ENCODE data around the gene OXSR1.
"Not testable (repeated sequence)": the region's sequence is repeated elsewhere in the genome, so short reads cannot be mapped to it uniquely, and the experiment has no call there.

OXSR1 gene

DNA sequence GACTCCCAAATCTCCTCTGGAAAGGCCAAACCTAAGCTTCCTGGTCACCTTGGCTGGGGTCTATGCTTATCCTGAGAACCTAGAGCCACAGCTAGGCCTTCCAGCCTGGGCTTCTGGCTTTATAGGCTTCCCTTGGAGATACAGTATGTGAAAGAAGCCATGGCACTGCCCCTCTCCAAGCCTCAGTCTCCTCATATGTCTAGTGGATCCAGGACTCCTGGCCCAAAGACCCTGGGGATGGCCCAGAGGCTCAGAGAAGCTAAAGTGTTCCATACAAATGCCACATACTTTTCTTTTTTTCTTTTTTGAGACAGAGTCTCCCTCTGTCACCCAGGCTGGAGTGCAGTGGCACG is 37.1 kb upstream of the OXSR1 start:
- DNase-seq: no peak

DNA sequence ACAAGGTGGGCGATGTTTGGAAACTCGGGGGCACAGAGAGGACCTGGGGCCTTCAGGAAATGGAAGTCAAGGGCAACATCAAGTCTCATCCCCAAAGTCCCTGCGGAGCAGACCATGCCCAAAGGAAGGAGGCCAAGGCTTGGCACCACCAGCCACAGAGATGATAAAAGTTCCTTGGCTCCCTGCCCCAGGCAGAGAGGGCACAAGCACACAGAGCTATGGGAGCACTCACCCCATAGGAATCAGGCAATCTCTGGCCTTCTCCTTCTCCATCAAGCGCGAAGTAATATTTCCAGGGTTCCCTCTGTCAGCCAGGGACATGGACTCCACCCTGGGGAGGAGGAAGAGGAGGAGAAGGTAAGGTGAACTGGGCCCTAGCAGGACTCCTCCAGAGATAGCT is 36.3 kb upstream of the OXSR1 start:
- no peak for DNase-seq

DNA sequence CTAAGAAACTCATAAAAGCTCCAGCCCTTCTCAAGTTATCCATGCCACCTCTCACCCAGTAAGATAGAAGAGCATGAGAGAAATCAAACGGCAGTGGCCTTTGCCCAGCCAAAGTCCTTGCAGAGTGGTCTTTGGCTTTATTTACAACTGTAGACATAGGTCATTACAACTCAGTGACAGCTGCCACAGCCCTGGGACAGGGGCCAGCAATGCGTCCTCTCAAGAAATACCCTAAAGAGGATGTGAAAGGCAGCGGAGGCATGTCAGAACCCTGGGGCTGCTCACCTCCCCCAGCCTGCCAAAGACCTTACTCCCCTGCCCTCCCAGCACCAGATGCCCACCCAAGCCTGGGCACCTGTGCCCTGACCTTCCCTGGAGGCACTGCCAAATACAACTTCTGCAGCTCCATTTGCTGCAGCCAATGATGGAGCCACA is 34.7 kb upstream of the OXSR1 start:
- DNase-seq: no peak

DNA sequence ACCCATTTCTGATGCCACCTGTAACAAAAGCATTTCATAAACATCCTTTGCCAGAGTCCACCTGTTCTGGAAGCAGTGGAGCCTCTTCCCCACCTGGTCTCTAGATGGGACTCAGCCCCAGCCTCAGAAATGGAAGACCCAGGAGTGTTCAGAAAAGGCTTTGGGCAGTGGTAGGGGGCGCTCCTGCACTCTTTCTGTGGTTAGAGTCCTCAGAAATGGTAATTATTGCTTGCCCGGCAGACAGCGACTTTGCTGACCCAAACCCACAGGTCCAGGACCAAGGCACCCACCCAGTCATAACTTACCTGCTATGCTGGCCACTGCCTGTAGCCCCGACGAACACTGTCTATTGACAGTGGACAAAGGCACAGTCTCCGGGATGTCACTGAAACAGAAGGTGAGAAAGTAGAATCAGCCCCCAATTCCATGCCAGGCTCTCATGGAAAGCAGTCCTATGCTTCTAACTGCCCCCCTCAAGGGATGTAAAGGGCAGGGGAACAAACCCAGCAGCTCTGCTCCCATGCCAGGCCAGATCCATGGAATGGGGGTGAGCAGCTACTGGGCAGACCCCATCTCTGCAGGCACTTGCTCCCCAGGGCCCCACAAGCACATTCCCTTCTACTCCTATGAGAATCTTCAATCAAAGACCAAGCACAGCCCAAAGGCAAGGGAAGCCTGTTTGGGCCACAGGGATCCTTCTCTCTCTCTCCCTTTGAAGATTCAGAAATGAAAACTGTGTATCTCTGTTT is 33.5 kb upstream of the OXSR1 start:
- peak; percentile 58 for DNase-seq

DNA sequence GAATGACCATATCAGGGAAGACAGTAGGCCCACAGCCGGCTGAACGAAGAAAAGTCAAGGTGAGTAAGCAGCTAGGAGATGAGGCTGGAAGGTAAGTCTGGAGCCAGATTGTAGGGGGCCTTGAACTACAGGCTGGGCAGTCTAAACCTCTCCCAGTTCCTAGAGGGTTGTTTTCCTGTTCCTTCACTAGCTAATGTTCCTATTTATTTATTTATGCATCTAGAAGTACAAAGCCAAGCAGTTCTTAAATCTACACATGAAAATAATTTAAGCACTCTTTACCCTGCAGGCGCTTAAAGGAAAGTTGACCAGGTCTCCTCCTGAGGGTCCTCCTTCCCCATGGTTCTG is 32.2 kb upstream of the OXSR1 start:
- no peak for DNase-seq

DNA sequence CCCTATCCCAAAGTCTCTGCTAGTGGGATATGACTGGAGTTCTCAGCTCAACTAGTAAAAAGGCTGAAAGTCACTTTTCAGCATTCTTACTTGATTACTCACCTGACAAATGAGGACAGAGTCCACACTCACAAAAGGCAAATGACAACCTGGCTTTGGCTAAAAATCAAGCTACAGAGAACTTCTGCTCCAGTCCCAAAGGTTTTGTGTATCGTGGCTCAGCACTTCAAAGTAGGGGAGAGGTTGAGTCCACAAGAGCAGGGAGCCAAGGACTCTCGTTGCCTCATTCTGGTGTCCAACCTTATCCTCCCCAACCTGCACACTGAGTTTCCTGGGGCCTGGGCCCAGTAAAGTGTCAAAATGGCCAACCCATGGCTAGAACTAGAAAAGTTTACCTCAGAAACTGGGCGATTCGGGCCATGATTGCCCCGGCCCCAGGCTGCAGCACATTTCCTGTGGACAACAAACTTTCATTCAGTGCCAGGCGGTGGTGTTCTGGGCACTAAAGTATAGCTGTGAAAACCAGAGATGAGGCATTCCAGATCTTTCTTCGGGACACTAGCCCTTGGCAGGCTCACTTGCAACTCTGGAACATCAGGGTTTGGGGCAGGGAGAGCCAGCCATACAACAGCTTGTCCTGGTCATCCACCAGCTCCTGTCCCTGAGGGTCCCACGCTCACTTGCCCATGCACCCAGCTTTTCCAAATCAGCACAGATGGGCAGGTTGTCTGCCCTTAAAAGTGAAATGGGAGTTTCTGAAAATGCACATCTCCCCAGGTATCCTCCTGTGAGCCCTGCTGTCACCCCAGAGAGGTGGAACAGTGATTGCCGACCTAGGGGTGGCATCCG is 31.6 kb upstream of the OXSR1 start:
- no peak for DNase-seq

DNA sequence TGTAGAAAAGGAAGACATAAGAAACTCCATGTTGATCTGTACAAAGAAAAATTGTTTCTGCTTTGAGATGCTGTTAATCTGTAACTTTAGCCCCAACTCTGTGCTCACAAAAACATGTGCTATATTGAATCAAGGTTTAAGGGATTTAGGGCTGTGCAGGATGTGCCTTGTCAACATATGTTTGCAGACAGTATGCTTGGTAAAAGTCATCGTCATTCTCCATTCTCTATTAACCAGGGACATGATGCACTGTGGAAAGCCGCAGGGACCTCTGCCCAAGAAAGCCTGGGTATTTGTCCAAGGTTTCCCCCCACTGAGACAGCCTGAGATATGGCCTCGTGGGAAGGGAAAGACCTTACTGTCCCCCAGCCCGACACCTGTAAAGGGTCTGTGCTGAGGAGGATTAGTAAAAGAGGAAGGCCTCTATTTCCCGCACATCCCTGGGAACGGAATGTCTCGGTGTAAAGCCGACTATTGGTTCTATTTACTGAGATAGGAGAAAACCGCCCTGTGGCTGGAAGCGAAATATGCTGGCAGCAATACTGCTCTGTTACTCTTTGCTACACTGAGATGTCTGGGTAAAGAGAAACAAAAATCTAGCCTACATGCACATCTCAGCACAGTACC is 30.7 kb upstream of the OXSR1 start:
- DNase-seq: not testable (repeated sequence)

DNA sequence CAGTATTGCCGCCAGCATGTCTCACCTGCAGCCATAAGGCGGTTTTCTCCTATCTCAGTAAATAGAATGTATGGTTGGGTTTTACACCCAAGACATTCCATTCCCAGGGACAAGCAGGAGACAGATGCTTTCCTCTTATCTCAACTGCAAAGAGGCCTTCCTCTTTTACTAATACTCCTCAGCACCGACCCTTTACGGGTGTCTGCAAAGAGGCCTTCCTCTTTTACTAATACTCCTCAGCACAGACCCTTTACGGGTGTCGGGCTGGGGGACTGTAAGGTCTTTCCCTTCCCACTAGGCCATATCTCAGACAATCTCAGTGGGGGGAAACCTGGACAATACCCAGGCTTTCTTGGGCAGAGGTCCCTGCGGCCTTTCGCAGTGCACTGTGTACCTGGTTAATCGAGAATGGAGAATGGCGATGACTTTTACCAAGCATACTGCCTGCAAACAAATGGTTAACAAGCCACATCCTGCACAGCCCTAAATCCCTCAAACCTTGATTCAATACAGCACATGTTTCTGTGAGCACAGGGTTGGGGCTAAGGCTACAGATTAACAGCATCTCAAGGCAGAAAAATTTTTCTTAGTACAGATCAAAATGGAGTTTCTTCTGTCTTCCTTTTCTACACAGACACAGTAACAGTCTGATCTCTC is 29.6 kb upstream of the OXSR1 start:
- peak; percentile 42 for DNase-seq

DNA sequence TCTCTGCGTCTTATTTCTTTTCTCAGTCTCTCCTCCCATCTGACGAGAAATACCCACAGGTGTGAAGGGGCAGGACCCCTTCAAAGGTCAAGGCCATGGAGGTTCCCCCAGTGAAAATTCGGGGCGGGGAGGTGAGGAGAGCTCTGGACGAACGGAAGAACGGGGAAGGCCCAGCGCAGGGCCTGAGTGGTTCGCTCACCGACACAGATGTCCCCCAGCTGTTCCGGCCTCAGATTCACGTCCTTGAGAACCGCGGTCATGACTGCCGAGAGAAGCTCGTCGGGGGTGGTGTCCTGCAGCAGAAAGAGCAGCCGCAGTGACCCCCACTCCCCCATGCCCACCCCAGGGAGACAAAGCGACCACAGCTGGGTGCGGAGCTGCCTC is 29.0 kb upstream of the OXSR1 start:
- DNase-seq: peak; percentile 19

DNA sequence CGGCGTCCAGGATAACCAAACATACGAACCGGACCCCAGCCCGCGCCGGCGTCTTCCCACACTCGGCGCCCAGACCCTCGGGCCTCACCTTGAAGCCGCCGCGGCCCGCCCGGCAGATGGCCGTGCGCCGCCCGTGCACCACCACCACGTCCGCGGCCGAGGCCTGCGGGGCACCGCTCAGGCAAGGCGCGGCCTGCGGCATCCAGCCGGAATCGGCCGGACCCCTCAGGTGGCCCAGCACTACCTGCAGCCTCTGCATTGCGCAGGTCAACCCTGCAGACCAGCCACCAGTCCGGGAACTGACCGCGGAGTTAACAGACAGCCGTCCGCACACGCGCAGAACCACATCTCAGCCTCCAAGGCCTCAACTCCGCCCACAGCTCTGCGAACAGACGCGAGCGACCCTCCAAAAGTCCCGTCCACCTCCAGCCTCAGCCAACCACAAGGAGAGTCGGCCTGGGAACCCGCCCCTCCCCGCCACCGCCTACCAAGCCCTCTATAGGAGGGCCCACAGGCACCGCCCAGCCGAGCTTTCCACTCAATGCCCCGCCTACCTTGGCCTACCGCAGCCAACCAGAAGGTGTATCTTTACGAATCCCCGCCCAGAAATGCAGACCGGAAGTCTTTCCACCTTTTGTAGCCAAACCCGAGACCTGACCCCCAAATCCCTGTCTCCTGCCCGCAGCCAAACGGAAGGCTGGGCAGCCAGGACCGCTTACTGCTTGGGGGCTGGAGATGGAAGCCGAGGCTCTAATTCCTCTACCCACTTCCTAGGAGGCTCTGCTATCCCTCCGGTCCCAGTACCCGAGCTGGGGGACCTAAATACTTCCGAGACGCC is 28.3 kb upstream of the OXSR1 start, which contains the start of gene ACAA1:
Gene ACAA1 (minus strand): TSS at position 351 of the 838 bp plus-strand sequence. CDS start 92 bp downstream, at position 259.
- DNase-seq: peak; percentile 99

DNA sequence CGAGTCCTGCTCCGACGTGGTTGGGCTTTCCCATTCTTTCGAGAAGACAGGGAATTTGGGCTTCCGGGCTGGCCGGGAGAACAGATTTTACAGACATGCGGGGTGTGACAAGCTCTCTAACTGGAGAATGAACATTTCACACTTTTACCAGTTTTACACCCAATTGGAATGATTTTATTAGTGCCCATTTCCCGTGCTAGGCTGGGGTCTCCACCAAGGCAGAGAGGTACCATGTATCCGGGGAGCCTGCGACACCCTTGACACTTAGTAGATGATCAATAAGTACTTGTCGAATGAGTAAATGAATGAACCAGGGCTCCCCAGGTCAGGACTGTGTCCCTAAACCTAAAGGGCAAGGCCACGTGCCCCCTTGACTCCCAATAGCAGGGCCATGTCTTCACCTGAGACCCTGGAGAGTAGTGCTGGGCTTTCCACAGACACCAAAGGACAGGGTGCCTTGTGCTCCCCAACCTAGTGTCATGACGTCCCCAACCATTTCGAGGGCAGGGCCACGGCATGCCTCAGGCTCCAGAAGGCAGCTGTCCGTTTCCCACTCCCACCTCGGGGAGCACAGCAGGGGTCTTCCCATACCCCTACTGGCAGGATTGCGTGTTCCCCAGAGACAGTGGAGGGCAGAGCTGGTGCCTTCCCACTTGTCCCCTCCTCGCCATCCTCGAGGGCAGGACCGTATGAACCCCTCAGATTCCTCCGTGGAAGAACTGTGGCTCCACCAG is 27.6 kb upstream of the OXSR1 start:
- peak; percentile 25 for DNase-seq

DNA sequence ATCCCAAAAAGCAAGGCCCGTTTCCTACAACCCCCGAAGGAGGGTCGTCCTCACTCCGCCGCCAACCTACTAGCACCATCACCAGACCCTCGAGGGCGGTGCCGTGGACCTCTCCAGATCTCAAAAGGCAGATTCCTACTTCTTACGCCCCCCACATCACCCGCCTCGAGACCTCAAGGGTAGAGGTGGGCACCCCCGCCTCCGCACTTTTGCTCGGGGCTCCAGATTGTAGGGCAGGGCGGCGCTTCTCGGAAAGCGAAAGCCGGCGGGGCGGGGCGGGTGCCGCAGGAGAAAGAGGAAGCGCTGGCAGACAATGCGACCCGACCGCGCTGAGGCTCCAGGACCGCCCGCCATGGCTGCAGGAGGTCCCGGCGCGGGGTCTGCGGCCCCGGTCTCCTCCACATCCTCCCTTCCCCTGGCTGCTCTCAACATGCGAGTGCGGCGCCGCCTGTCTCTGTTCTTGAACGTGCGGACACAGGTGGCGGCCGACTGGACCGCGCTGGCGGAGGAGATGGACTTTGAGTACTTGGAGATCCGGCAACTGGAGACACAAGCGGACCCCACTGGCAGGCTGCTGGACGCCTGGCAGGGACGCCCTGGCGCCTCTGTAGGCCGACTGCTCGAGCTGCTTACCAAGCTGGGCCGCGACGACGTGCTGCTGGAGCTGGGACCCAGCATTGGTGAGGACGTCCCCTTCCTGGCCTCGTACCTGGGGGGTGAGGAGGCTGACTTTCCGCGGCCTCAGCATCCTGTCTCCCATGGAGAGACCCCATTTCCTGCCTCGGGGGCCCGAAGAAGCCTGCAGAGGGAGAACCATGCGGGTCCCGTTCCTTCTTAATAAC is 26.8 kb upstream of the OXSR1 start, which contains the start of gene MYD88:
Gene MYD88 (plus strand): TSS at position 313 of the 842 bp plus-strand sequence. CDS start 40 bp downstream, at position 353.
- peak; percentile 89 for DNase-seq

DNA sequence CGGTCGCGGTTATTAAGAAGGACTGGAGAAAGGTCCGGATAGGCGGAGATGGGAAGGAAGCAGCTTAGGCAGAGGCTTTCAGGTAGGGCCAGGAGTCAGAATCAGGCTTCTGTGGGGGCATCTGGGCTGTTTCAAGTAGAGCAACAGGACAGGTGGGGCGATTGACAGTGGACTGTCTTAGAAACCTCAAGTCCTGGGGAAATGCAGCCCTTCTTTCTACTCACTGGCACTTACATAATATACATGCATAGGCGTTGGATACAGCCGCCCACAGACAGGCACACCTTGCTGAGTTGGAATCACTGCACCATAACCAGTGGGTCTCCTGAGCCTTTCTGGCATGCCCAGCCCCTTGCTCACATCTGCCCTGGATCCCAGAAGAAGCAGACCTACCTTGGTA is 26.1 kb upstream of the OXSR1 start:
- DNase-seq: no peak

DNA sequence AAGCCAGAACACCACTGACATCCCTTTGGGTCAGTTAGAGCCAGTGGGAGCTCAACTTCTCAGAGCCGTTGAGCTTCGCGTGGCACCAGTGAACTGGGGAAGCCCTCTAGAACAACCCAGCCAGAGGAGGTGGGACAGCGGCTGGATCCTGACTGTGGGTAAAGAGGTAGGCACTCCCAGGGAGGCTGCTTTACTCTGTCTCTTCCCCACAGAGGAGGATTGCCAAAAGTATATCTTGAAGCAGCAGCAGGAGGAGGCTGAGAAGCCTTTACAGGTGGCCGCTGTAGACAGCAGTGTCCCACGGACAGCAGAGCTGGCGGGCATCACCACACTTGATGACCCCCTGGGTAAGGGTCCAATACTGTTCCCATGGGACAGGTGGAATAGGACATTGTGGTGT is 25.7 kb upstream of the OXSR1 start:
- DNase-seq: no peak

DNA sequence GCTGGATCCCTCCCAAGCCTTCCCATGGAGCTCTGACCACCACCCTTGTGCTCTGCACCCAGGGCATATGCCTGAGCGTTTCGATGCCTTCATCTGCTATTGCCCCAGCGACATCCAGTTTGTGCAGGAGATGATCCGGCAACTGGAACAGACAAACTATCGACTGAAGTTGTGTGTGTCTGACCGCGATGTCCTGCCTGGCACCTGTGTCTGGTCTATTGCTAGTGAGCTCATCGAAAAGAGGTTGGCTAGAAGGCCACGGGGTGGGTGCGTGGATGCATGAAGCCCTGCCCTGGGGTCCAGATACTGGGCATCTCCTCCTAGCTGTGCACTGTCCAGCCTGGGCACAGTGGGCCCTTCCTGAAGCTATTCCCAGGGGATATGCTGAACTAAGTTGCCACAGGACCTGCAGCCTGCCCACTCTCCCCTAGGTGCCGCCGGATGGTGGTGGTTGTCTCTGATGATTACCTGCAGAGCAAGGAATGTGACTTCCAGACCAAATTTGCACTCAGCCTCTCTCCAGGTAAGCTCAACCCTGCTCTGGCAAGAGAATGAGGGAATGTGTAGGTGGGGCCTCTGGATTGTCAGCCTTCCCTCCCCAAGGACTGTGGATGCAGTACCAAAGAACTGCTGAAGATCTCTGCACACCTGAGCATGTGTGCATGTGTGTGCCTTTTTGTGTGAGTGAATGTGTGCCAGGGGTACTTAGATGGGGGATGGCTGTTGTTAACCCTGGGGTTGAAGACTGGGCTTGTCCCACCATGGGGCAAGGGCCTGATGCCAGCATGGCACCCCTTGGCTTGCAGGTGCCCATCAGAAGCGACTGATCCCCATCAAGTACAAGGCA is 24.8 kb upstream of the OXSR1 start:
- no peak for DNase-seq

DNA sequence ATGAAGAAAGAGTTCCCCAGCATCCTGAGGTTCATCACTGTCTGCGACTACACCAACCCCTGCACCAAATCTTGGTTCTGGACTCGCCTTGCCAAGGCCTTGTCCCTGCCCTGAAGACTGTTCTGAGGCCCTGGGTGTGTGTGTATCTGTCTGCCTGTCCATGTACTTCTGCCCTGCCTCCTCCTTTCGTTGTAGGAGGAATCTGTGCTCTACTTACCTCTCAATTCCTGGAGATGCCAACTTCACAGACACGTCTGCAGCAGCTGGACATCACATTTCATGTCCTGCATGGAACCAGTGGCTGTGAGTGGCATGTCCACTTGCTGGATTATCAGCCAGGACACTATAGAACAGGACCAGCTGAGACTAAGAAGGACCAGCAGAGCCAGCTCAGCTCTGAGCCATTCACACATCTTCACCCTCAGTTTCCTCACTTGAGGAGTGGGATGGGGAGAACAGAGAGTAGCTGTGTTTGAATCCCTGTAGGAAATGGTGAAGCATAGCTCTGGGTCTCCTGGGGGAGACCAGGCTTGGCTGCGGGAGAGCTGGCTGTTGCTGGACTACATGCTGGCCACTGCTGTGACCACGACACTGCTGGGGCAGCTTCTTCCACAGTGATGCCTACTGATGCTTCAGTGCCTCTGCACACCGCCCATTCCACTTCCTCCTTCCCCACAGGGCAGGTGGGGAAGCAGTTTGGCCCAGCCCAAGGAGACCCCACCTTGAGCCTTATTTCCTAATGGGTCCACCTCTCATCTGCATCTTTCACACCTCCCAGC is 24.0 kb upstream of the OXSR1 start:
- no peak for DNase-seq

DNA sequence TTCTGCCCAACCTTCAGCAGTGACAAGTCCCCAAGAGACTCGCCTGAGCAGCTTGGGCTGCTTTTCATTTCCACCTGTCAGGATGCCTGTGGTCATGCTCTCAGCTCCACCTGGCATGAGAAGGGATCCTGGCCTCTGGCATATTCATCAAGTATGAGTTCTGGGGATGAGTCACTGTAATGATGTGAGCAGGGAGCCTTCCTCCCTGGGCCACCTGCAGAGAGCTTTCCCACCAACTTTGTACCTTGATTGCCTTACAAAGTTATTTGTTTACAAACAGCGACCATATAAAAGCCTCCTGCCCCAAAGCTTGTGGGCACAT is 23.4 kb upstream of the OXSR1 start:
- no peak for DNase-seq

DNA sequence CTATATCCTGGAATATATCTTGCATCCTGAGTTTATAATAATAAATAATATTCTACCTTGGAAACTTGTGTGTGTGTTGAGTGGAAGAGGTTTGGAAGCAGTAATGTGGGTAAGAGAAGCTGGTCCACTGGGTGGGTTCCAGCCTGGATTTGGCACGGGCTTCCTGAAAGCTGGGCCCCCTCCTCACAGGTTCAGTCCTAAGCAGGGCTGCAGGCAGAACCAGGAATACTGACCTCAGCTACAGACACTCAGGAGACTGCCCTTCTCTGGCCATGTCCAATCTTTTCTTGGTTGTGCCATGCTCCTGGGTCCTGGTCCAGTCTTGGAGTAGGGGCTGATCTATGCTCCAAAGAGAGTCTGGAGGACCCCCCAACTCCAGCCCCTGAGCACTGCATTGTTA is 22.4 kb upstream of the OXSR1 start:
- DNase-seq: no peak

DNA sequence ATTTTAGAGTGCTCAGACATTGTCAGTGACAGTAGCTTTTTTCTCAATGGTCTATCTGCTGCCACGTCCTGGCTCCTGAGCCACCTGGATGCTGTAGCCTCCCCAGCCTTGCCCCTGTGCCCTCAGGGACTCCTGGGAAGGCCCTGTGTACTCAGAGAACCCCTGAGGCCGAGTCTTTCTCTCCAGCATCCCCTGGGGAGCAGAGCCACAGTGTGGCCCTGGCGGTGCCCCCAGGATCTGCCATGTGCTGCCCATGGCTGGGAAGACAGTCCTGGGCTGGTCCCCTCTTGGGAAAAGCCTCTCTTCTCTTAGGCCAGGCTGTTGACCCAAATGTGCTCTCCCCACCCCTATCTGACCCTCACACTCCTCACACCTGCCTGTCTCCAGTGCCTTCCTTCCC is 21.8 kb upstream of the OXSR1 start:
- DNase-seq: no peak

Measured in CD4-positive, alpha-beta T cell treated with Interleukin-17A for 4 hours (primary cell).